GM12872 (cell line): ENCODE measurements around the gene C17orf75.

Experiments used
- TF ChIP-seq, protein P1 (sequence below): IDR thresholded peaks from 3 replicates; pipeline ENCODE4 v1.5.1; 2011; ENCODE audit warnings: low read depth, mild to moderate bottlenecking, low read length, moderate library complexity; ENCODE audit not compliant: insufficient read depth

C17orf75 gene

DNA sequence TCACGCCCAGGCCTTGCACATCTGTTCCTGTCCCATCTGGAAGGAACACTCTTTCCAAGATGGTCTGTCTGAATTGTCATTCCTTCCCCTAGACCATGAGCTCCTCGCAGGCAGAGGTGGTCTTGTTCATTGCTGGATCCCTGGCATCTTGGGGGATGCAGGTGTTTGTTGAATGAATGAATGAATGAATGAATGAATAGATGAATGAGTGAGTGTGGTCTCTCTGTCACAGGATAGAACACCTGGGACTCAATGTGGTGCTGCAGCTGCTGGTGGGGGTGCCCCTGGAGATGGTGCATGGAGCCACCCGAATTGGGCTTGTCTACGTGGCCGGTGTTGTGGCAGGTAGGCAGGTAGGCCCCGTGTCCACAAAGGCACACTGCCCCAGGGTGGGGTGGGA, 44.1 kb downstream of the C17orf75 start:
- TF ChIP-seq, protein P1, sequence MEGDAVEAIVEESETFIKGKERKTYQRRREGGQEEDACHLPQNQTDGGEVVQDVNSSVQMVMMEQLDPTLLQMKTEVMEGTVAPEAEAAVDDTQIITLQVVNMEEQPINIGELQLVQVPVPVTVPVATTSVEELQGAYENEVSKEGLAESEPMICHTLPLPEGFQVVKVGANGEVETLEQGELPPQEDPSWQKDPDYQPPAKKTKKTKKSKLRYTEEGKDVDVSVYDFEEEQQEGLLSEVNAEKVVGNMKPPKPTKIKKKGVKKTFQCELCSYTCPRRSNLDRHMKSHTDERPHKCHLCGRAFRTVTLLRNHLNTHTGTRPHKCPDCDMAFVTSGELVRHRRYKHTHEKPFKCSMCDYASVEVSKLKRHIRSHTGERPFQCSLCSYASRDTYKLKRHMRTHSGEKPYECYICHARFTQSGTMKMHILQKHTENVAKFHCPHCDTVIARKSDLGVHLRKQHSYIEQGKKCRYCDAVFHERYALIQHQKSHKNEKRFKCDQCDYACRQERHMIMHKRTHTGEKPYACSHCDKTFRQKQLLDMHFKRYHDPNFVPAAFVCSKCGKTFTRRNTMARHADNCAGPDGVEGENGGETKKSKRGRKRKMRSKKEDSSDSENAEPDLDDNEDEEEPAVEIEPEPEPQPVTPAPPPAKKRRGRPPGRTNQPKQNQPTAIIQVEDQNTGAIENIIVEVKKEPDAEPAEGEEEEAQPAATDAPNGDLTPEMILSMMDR = no peak

DNA sequence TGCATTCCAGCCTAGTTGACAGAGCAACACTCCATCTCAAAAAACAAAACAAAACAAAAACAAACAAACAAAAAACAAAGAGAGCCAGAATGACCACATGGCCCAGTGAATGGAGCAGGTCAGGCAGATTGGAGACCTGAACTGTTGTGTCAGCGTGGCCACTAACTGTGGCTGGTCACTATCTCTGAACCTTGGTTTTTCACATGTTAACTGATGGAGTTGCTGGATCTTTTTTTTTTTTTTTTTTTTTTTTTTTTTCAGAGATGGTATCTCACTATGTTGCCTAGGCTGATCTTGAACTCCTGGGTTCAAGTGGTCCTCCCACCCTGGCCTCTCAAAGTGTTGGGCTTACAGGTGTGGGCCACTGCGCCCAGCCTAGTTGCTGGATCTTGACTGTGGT, 44.5 kb downstream of the C17orf75 start:
- TF ChIP-seq, protein P1 = no peak

DNA sequence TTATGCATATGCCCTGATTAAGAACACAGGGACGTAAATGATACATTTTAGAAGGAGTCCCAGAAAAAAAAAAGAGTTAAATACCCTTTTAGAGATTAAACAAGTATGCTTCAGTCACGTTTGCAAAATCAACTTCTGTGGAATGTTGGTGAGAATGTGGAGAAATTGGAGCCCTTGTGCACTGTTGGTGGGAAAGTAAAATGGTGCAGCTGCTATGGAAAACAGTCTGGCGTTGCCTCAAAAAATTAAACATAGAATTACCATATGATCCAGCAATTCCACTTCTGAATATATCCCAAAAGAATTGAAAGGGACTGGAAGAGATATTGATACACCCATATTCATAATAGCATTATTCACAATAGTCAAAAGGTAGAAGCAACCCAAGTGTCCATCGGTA, 49.9 kb downstream of the C17orf75 start:
- TF ChIP-seq, protein P1 = no peak

DNA sequence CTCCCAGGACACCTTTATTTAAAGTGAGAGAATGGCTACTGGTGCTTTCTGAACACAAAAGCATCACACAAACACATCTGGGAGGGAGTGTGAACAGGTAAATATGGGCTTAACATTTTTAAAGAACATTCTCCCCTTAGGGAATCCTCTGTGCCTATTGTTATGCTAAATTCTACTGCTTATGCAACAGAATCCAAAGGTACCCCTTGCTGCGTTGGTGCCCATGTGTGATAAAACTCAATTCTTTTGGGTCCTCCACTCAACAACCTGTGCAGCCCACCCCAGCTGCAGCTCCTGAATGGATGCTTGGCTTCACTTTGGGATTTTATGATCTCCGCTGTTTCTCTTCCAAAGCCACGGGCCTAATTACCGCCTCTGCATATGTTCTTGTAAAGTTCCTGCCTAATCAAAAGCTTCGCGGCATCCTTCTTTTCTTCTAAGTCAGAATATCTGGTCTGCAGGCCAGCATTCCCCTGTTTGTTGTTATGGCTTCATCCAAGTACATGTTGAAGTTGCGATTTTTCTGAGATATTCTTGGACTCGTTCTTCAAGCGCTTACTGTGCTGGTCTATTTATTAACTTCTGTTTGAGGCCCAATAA, 52.4 kb downstream of the C17orf75 start:
- TF ChIP-seq, protein P1 = no peak

DNA sequence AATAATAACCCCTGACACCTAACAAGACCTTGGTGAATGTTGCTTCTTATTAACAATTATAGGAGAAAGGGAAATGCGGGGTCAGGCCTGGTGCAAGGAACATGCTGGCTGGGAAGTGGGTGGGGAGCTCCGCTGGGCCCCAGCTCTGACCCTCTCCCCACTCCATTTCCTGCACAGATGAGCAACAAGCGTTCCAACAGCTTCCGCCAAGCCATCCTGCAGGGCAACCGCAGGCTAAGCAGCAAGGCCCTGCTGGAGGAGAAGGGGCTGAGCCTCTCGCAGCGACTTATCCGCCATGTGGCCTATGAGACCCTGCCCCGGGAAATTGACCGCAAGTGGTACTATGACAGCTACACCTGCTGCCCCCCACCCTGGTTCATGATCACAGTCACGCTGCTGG, 53.4 kb downstream of the C17orf75 start:
- TF ChIP-seq, protein P1 = no peak

DNA sequence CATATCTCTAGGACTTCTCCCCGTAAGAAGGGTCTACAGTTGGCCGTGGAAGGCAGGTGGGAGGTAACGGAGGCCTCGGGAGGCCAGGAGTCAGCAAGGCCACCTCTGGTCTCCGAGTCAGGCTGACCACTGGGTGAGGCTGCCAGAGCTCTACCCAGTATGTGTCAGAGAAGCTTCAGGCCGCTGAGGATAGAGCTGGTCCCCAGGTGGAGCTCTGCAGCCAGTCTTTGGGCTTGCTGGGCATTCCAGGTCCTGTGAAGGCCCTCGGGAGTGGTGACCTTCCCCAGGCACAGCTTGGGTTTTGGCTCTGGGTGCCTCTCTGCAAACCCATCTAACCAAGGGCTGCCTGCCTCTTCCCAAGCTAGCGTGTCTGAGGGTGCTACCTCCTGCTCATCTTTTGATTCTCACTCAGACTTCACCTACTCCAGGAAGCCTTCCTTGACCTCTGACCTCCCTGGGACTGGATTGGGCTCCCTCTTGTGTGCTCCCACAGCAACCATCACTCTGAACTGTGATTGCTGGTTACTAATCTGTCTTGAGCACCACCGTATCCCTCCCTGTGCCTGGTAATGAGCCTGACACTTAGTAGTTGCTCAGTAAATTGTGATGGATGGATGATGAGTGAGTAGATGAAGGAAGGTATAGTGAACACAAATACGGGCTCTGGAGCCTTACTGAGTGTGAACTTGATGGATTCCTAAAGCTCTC, 54.0 kb downstream of the C17orf75 start:
- TF ChIP-seq, protein P1 = no peak

DNA sequence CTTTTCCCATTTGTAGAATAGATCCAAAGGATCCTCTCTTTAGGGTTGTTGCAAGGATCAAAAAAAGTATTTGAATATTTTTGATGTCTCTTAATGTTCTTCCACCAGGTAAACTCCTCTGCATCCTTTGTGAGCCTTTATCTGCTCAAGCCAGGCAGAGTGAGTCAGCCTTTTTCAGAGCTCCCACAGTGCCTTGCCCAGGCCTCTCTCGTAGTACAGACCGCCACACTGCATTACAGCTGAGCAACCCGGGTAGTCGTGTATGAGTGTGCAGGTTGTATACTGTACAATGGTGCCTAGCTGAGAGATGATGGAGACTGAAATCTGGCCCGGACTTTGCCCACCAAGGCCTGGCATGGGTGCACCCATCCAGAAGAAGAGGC, 55.5 kb downstream of the C17orf75 start:
- TF ChIP-seq, protein P1 = no peak
